ENCODE results near the gene TCF12.
"Not testable (repeated sequence)": the region's sequence is repeated elsewhere in the genome, so short reads cannot be mapped to it uniquely, and the experiment has no call there.

Gene TCF12

GRCh38 chr15:56989411-56989924, 71.0 kb downstream of the TCF12 start:
- DNase-seq: no peak
- no peaks in the 10 kb centered on the region for H3K9me3 Mint-ChIP-seq
- peaks cover 23% of the 10 kb centered on the region for H3K36me3 Mint-ChIP-seq (ENCODE audit: low read depth)
- no peak overlapping the region for H3K27ac Mint-ChIP-seq
- H3K4me1 Mint-ChIP-seq (ENCODE audit: low read depth): peaks cover 52% of the 10 kb centered on the region
- H3K4me3 Mint-ChIP-seq: no peak overlapping the region
- H3K27me3 Mint-ChIP-seq: no peaks in the 10 kb centered on the region

- Mint-ChIP-seq H3K9me3 (no peaks in the 10 kb centered on the region), H3K4me1 (ENCODE audit: low read depth) (peaks cover 37% of the 10 kb centered on the region), H3K27me3 (no peaks in the 10 kb centered on the region), H3K36me3 (ENCODE audit: low read depth) (peaks cover 29% of the 10 kb centered on the region), H3K4me3 (no peak overlapping the region), H3K27ac (no peak overlapping the region)
- no peak for DNase-seq
Measured at GRCh38 chr15:56991017-56991416, 72.6 kb downstream of the TCF12 start.

- Mint-ChIP-seq H3K27ac (no peak overlapping the region), H3K9me3 (peaks cover 2% of the 10 kb centered on the region), H3K4me3 (no peak overlapping the region), H3K4me1 (ENCODE audit: low read depth) (peaks cover 26% of the 10 kb centered on the region), H3K36me3 (ENCODE audit: low read depth) (peaks cover 36% of the 10 kb centered on the region), H3K27me3 (no peaks in the 10 kb centered on the region)
- DNase-seq: no peak
Measured at GRCh38 chr15:56992725-56993124, 74.3 kb downstream of the TCF12 start.

- Mint-ChIP-seq H3K9me3 (peaks cover 2% of the 10 kb centered on the region), H3K36me3 (ENCODE audit: low read depth) (peaks cover 36% of the 10 kb centered on the region), H3K27ac (no peak overlapping the region), H3K4me3 (no peak overlapping the region), H3K27me3 (no peaks in the 10 kb centered on the region), H3K4me1 (ENCODE audit: low read depth) (peaks cover 15% of the 10 kb centered on the region)
- DNase-seq: no peak
Measured at GRCh38 chr15:56994280-56994679, 75.8 kb downstream of the TCF12 start.

DNA sequence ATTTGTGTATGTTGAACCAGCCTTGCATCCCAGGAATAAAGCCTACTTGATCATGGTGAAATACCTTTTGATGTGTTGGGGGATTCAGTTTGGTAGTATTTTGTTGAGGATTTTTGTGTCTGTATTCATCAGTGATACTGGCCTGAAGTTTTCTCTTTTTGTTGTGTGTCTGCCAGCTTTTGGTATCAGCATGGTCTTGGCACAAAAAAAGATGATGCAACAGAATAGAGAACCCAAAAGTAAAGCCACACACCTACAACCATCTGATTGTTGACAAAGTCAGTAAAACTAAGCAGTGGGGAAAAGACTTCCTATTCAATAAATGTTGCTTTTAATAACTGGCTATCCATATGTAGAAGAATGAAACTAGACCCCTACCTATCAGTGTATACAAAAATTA, 77.6 kb downstream of the TCF12 start:
- H3K4me1 Mint-ChIP-seq (ENCODE audit: low read depth): peaks cover 6% of the 10 kb centered on the region
- peaks cover 2% of the 10 kb centered on the region for H3K9me3 Mint-ChIP-seq
- no peak overlapping the region for H3K4me3 Mint-ChIP-seq
- H3K27me3 Mint-ChIP-seq: no peaks in the 10 kb centered on the region
- DNase-seq: no peak
- peaks cover 36% of the 10 kb centered on the region for H3K36me3 Mint-ChIP-seq (ENCODE audit: low read depth)
- H3K27ac Mint-ChIP-seq: no peak overlapping the region

DNA sequence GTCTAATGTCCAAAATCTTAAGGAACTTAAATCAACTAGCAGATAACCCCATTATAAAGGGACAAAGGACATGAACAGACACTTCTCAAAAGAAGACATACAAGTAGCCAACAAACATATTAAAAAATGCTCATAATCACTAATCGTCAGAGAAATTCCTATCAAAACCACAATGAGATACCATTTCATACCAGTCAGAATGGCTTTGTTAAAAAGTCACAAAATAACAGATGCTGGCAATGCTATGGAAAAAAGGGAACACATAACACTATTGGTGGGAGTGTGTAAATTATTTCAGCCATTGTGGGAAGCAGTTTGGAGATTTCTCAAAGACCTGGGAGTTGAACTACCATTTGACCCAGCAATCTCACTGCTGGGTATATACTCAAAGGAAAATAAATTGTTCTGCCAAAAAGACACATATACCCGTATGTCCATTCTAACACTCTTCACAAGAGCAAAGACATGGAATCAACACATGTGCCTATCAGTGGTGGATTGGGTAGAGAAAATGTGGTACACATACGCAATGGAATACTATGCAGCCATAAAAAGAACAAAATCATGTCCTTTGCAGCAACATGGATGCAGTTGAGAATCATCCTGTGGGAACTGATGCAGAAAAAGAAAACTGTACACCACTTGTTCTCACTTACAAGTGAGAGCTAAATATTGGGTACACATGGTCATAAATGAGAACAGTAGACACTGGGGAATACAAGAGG, 78.5 kb downstream of the TCF12 start:
- no peak overlapping the region for H3K4me3 Mint-ChIP-seq
- H3K4me1 Mint-ChIP-seq (ENCODE audit: low read depth): peaks cover 10% of the 10 kb centered on the region
- H3K36me3 Mint-ChIP-seq (ENCODE audit: low read depth): peaks cover 42% of the 10 kb centered on the region
- peaks cover 2% of the 10 kb centered on the region for H3K9me3 Mint-ChIP-seq
- H3K27me3 Mint-ChIP-seq: no peaks in the 10 kb centered on the region
- no peak for DNase-seq
- no peak overlapping the region for H3K27ac Mint-ChIP-seq

DNA sequence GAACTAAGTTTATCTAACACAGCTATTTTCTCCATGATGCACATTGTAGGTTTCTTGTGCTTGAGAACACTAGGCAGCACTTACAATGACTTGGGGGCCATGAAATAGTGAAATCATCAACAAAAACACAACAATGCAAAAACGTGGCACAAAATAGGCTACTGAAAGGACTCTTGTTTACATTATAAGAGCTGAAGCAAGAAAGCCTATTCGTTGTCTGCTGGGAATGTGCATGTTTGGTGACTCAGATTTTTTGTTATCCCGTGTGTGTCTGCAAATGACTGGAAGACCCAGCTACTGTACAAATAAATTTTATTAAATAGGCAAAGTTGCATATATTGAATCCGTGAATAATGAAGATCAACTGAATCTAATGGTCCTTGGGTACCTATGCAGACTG, 85.0 kb downstream of the TCF12 start:
- DNase-seq: no peak
- peaks cover 20% of the 10 kb centered on the region for H3K36me3 Mint-ChIP-seq (ENCODE audit: low read depth)
- peaks cover 34% of the 10 kb centered on the region for H3K4me1 Mint-ChIP-seq (ENCODE audit: low read depth)
- H3K4me3 Mint-ChIP-seq: no peak overlapping the region
- H3K27me3 Mint-ChIP-seq: no peaks in the 10 kb centered on the region
- H3K27ac Mint-ChIP-seq: no peak overlapping the region
- H3K9me3 Mint-ChIP-seq: no peaks in the 10 kb centered on the region

- DNase-seq: no peak
- H3K27ac Mint-ChIP-seq: no peak overlapping the region
- peaks cover 23% of the 10 kb centered on the region for H3K36me3 Mint-ChIP-seq (ENCODE audit: low read depth)
- no peaks in the 10 kb centered on the region for H3K9me3 Mint-ChIP-seq
- H3K27me3 Mint-ChIP-seq: no peaks in the 10 kb centered on the region
- no peak overlapping the region for H3K4me3 Mint-ChIP-seq
- peaks cover 33% of the 10 kb centered on the region for H3K4me1 Mint-ChIP-seq (ENCODE audit: low read depth)
Measured at GRCh38 chr15:57005244-57005643, 86.8 kb downstream of the TCF12 start.

- H3K4me3 Mint-ChIP-seq, H3K27ac Mint-ChIP-seq, DNase-seq, H3K27me3 Mint-ChIP-seq, H3K9me3 Mint-ChIP-seq: not testable (repeated sequence)
- H3K4me1 Mint-ChIP-seq (ENCODE audit: low read depth): peaks cover 40% of the 10 kb centered on the region
- H3K36me3 Mint-ChIP-seq (ENCODE audit: low read depth): peaks cover 17% of the 10 kb centered on the region
Measured at GRCh38 chr15:57007797-57008196, 89.4 kb downstream of the TCF12 start.

GRCh38 chr15:57010724-57011123, 92.3 kb downstream of the TCF12 start:
- Mint-ChIP-seq H3K9me3 (no peaks in the 10 kb centered on the region), H3K27me3 (no peaks in the 10 kb centered on the region), H3K27ac (no peak overlapping the region), H3K4me1 (ENCODE audit: low read depth) (peaks cover 48% of the 10 kb centered on the region), H3K36me3 (ENCODE audit: low read depth) (peaks cover 9% of the 10 kb centered on the region), H3K4me3 (no peak overlapping the region)
- DNase-seq: no peak

- no peaks in the 10 kb centered on the region for H3K9me3 Mint-ChIP-seq
- peaks cover 46% of the 10 kb centered on the region for H3K4me1 Mint-ChIP-seq (ENCODE audit: low read depth)
- no peak for DNase-seq
- H3K4me3 Mint-ChIP-seq: no peak overlapping the region
- peaks cover 9% of the 10 kb centered on the region for H3K36me3 Mint-ChIP-seq (ENCODE audit: low read depth)
- no peaks in the 10 kb centered on the region for H3K27me3 Mint-ChIP-seq
- no peak overlapping the region for H3K27ac Mint-ChIP-seq
Measured at GRCh38 chr15:57012556-57012955, 94.1 kb downstream of the TCF12 start.

GRCh38 chr15:57014896-57015295, 96.5 kb downstream of the TCF12 start:
- H3K36me3 Mint-ChIP-seq (ENCODE audit: low read depth); H3K4me3 Mint-ChIP-seq; DNase-seq; H3K27ac Mint-ChIP-seq; H3K27me3 Mint-ChIP-seq; H3K9me3 Mint-ChIP-seq: not testable (repeated sequence)
- peaks cover 54% of the 10 kb centered on the region for H3K4me1 Mint-ChIP-seq (ENCODE audit: low read depth)

GRCh38 chr15:57015360-57015759, 96.9 kb downstream of the TCF12 start:
- H3K27me3 Mint-ChIP-seq: no peaks in the 10 kb centered on the region
- peaks cover 57% of the 10 kb centered on the region for H3K4me1 Mint-ChIP-seq (ENCODE audit: low read depth)
- no peak overlapping the region for H3K4me3 Mint-ChIP-seq
- DNase-seq: no peak
- no peak overlapping the region for H3K27ac Mint-ChIP-seq
- no peaks in the 10 kb centered on the region for H3K9me3 Mint-ChIP-seq
- peaks cover 6% of the 10 kb centered on the region for H3K36me3 Mint-ChIP-seq (ENCODE audit: low read depth)

DNA sequence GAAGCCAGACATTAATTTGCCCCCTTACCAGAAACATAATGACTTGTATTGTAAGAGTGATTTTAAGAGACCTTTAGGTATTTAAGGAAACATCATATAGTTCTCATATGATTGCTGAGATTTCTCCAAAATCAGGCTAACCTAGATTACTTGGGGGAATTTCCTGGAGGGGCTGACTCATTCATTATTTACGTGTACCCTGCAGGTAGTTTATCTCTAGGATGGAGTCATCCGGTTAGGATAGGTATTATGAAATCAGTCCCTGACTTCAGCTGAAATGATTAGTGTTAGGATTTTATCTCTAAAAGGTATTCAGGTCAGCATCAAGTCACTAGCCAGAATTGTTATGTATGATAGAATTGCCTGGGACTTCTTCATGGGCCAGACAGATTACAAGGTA, 97.5 kb downstream of the TCF12 start:
- no peak for DNase-seq
- Mint-ChIP-seq H3K36me3 (ENCODE audit: low read depth) (peaks cover 7% of the 10 kb centered on the region), H3K9me3 (peaks cover under 1% of the 10 kb centered on the region), H3K27ac (no peak overlapping the region), H3K4me3 (no peak overlapping the region), H3K4me1 (ENCODE audit: low read depth) (peaks cover 52% of the 10 kb centered on the region), H3K27me3 (no peaks in the 10 kb centered on the region)

- DNase-seq: no peak
- no peaks in the 10 kb centered on the region for H3K27me3 Mint-ChIP-seq
- H3K27ac Mint-ChIP-seq: no peak overlapping the region
- peaks cover 46% of the 10 kb centered on the region for H3K4me1 Mint-ChIP-seq (ENCODE audit: low read depth)
- peaks cover 16% of the 10 kb centered on the region for H3K36me3 Mint-ChIP-seq (ENCODE audit: low read depth)
- peaks cover 3% of the 10 kb centered on the region for H3K9me3 Mint-ChIP-seq
- H3K4me3 Mint-ChIP-seq: no peak overlapping the region
Measured at GRCh38 chr15:57017024-57017423, 98.6 kb downstream of the TCF12 start.
